ENCODE results near the gene SPARCL1.

Gene SPARCL1

GRCh38 chr4:87540146-87541058 lies 11.2 kb upstream of the SPARCL1 start:
- no peak for DNase-seq

DNA sequence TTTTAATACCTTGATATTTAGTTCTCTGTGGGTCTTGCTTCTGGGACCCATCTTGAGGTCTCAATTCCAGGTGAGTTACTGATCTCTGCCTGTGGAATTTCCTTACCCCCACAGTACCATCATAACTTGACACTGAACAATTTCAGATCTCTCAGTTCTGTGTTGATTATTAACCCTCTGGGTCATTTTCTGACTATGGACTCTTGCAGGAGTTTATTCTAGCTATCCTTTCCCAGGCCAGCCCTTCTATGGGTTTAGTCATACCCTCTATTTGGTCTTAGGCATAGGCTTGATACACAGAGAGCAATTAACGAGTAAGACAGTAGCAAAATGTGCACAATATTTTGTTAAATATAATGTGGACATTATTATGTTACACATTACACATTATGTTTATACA lies 3.7 kb upstream of the SPARCL1 start:
- DNase-seq = no peak

DNA sequence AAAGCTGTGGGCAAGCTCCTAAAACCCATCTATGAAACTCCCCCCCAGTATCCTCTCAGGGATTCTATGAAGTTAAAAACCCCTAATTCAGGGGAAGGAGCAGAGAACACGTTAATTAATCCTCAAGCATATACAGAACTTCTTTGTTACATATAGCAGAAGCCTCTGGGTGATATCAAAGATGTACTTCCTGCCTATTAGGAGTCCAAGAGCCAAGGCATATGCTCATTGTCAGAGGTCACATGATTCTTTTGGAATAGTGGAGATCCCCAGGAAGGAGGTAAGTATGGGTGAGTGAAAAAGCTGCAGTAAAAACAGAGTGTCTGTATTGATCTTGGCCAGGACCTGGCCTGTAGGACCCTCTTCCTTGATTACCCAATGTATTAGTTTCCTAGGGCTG lies 2.9 kb upstream of the SPARCL1 start:
- DNase-seq = peak; percentile 84

- DNase-seq = peak; percentile 88
Measured at GRCh38 chr4:87531621-87532020, 2.4 kb upstream of the SPARCL1 start.

- peak; percentile 60 for DNase-seq
Measured at GRCh38 chr4:87530868-87531267, 1.7 kb upstream of the SPARCL1 start.

- DNase-seq = no peak
Measured at GRCh38 chr4:87530229-87530628, 1.1 kb upstream of the SPARCL1 start.

DNA sequence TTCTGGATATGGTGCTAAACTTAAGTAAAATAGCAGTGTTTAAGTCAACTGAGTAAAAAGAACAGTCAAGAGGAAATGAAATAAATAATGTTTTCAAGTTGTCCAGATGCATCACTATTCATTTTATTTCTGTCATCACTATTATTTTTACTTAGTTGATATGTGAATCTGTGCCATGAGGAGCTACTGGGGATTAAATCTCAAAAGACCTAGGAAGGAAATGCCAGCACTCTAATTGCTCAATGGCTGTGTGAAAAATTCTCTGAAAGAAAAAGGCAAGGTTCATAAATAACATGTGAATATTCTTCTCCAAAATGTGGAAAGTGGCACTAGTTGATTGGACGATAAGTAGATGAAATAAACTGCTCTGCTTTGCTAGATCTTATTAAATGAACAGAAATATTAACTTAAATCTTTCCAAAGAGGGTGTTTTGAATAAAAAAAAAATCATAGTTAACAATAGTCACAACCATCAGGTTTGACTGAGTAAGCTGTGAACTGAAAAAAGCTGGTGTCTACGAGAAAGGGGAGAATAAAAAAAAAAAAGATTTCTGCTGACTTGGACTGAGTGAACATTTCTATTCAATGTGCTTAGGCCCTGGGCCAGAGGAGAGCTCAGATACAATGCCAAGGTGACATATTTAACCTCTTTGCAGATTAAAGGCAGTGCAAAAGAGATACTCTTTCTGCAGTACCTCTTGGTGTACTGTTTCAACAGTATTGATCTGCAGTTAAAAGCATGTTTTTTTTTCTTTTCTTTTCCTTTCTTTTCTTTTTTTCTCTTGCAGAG lies 1.6 kb downstream of the SPARCL1 start:
- DNase-seq = peak; percentile 34

GRCh38 chr4:87525636-87526295 lies 3.4 kb downstream of the SPARCL1 start:
- DNase-seq = peak; percentile 17

DNA sequence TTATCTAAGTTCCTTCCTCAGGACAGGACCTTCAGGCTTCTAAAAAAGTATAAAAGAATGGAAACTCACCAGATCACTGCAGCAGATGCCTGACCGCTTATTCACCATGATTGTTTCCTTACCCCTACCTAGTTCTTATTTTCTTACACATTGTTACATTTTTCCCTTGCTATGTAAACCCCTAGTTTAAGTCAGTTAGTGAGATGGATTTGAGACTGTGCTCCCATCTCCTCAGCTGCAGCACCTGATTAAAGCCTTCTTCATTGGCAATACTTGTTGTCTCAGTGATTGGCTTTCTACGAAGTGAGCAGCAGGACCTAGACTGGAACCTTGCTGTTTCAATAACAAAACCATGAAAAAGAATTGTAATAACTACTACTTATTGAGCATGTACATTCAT lies 4.7 kb downstream of the SPARCL1 start:
- no peak for DNase-seq

DNA sequence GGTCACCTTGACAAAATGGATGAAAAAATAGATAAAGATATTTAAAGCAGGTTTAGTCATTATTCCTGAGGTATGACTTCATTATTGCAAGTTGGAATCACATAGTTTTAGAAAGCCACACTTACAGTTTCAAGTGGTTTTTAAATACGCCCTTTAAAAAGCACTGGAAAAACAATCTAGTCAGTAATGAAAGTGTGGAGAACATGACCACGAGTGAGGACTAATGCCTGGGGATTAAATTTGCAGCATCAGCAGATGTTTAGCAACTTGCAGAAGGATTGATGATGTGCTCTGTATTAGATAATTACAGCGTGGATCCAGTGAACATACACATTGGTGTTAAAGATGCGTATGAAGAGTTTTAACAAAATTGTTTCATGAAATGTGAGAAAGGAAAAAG lies 5.9 kb downstream of the SPARCL1 start:
- peak; percentile 14 for DNase-seq

- peak; percentile 89 for DNase-seq
Measured at GRCh38 chr4:87521757-87522374, 7.3 kb downstream of the SPARCL1 start.

DNA sequence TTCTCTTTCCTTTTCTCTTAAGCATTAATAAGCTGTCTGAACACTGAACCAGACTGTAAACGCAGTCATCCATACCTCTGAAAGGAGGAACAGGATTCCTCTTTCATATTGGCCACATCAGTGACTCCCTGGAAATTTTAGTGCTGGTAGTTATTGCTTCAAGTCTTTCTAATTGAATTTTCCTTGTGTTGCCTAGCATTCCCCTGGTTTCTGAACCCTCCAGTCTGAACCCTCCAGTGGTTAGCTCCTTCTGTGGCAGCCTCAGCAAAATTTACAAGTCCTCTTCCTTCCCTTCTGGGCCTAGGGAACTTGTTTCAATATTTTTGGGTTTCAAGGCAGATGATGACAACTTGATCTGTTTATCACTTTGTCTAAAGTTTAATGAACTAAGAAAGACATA lies 7.9 kb downstream of the SPARCL1 start:
- DNase-seq = peak; percentile 55

DNA sequence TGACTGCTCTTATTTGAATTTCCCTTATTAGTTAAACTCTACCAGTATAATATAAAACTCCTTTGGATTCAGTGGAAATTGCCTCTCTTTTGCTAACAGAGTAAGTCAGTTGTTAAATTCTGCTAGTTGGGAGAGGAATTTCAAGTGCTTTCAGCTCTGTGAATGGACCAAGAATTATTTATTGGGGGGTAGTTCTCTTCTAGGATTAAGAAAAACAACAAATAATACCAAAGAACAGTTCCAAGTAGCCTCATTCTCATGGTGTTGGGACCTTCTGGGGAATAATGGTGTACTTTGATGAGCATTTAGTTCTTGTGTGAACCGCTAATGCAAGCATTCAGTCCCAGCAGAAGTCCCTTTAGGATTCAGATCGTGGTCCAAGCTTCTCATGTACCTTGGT lies 11.6 kb downstream of the SPARCL1 start:
- DNase-seq = no peak

- DNase-seq = no peak
Measured at GRCh38 chr4:87516683-87517082, 12.5 kb downstream of the SPARCL1 start.

GRCh38 chr4:87512400-87512799 lies 16.8 kb downstream of the SPARCL1 start:
- DNase-seq = no peak

- peak; percentile 12 for DNase-seq
Measured at GRCh38 chr4:87511500-87511899, 17.7 kb downstream of the SPARCL1 start.

- DNase-seq = no peak
Measured at GRCh38 chr4:87510747-87511146, 18.4 kb downstream of the SPARCL1 start.

DNA sequence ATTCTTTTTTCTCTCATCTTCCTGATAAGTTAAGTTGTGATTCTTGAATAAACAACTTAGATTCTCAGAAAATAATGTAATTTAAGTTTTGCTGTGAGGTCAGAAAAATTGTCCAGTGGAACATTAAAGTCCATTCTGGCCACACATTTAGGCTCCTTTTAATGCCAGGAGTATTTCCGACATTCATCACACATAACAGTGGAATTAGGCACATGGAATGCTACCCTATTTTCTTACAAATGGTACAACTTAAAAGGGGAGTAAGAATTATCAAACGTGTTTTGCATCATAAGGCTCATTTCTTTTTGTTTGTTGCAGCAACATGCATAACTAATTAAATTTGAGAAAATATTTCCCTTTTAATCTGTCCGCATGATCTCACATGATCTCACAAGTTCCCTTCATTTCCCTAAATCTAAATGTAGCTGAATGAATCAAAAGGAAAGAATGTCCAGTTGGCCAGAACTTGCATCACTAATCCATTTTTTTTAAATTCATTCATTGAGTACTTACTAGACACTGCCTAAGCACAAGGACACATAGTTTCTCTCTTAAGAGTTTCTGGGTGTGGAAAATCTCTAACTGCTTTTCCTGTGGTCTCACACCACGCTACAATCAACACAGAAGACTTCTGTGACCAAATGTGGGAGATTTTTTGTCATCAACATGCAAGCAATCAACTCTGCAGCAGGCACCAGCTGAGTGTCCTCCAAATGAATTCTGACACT lies 22.0 kb downstream of the SPARCL1 start:
- no peak for DNase-seq

GRCh38 chr4:87505862-87506261 lies 23.3 kb downstream of the SPARCL1 start:
- DNase-seq = no peak

- DNase-seq = peak; percentile 30
Measured at GRCh38 chr4:87502580-87503238, 26.5 kb downstream of the SPARCL1 start.

- no peak for DNase-seq
Measured at GRCh38 chr4:87500092-87500462, 29.1 kb downstream of the SPARCL1 start.

All from NCI-H2171 treated with DMSO at 0.1 percent for 48 hours (cell line).